IgD-negative memory B cell (primary cell): ENCODE results near the gene SND1. TPM values are rescaled to one million over a fixed set of nuclear protein-coding genes. Genes with fewer than 3 reads are reported as not detected.
A peak's percentile ranks its signal among the peaks of the same experiment; 100 is the strongest.

Source experiments
- H3K27ac Mint-ChIP-seq, 3 donors: one replicate each; pipeline ENCODE4 v1.8.0; 2020 to 2022; ENCODE audit warnings: mild to moderate bottlenecking in 3 of 3, mixed read lengths in 3 of 3, moderate library complexity in 1 of 3
- H3K27me3 Mint-ChIP-seq: one replicate; pipeline ENCODE4 v1.8.0; 2021; ENCODE audit warnings: mixed read lengths
- H3K36me3 Mint-ChIP-seq: one replicate; pipeline ENCODE4 v1.8.0; 2020; ENCODE audit warnings: mild to moderate bottlenecking, mixed read lengths
- H3K4me1 Mint-ChIP-seq, 3 donors: one replicate each; pipeline ENCODE4 v1.8.0; 2020 to 2022; ENCODE audit warnings: mixed read lengths in 3 of 3, mild to moderate bottlenecking in 1 of 3
- H3K4me3 Mint-ChIP-seq, 4 donors: one replicate each; pipeline ENCODE4 v1.8.0; 2020 to 2022; ENCODE audit warnings: mild to moderate bottlenecking in 4 of 4, mixed read lengths in 4 of 4, moderate library complexity in 3 of 4
- H3K9me3 Mint-ChIP-seq, 3 donors: one replicate each; pipeline ENCODE4 v1.8.0; 2020 to 2021; ENCODE audit warnings: mixed read lengths in 3 of 3, mild to moderate bottlenecking in 1 of 3
- polyA plus RNA-seq: library from polyadenylated mRNA; unstranded; fragments of 300-500 nt; fragmentation: Illumina TruSeq; gene quantifications from one replicate; pipeline ENCODE4 v1.2.3, GENCODE V29; 2021

SND1 gene
- polyA plus RNA-seq, 1 donor from 2014 or later, result 138 TPM

DNA sequence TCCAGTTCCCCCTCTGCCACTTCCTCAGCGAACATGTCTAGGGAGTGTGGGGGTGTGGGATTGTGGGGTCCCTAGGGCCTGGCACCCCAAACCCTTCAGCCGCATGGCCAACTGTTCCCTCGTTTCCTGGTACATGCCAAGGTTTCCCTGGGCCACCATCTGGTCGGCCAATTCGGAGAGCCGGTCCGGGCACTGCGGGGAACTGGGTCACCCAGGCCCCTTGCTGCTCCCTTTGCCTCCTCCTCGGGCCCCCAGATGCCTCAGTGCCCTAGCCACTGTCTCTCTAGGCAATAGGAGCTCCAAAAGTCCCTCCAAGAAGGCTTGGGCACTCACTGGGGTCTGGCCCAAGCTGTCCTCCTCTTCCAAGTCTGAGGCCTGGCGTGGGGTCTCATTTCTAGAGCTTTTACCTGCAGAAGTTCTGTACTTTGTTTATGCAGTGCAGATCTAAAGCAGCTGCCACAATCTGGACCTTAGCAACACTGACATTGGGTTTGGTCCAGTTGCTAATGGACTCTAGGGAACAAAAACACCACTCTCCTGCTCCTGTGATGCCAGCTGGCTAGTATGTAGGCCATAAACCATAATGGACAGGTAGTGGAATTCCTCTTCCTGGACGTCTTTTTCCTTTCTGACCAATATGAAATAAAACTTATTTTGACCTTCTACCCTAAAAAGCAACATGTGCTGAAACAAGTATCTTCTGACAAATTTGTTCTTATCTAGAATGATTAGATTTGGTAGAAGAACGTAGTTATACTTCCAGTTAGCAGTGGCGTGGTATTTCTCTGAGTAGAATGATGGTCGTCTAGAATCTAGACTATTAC is 206.3 kb downstream of the SND1 start:
- H3K9me3 Mint-ChIP-seq, result no peaks in the 10 kb centered on the region
- H3K4me1 Mint-ChIP-seq, result peaks cover 14 to 34% (median 21%) of the 10 kb centered on the region in 3 donors
- no peaks in the 10 kb centered on the region for H3K27me3 Mint-ChIP-seq
- peaks cover 2% of the 10 kb centered on the region for H3K36me3 Mint-ChIP-seq
- no peak overlapping the region for H3K4me3 Mint-ChIP-seq
- no peak overlapping the region for H3K27ac Mint-ChIP-seq

DNA sequence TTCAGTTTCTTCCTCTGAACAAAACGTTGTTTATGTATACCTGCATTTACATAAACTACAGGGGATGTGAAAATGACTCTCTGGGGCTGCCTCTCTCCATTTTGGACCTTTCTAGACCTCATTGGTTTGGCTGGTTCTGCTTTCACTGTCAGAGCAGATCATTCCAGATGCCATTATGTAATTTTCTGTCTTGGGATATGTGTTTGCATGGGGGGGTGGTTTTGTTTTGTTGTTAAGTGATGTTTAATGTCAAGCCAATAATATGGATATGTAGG is 206.9 kb downstream of the SND1 start:
- Mint-ChIP-seq H3K4me3 (no peak overlapping the region), H3K9me3 (no peaks in the 10 kb centered on the region), H3K27me3 (no peaks in the 10 kb centered on the region), H3K36me3 (peaks cover 2% of the 10 kb centered on the region), H3K4me1 (peaks cover 14 to 30% (median 21%) of the 10 kb centered on the region in 3 donors), H3K27ac (no peak overlapping the region)

DNA sequence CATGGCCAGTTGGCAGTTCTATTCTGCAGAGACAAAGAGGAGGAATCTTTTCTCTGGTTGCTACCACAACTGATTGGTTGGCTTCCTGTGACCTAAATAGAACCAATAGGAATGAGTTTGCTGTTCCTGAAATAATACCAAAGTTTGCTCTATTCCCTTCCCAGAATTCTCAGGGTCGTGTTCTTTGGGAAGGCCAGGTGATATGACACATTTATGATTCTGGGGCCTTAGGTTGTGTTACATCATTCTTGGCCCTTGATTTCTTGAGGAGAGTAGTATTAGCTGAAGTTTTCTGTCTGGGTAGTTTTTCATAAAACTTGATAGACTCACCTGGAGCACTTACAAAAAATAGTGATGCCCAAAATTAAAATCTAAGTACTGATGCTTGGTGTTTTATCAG is 207.3 kb downstream of the SND1 start:
- no peaks in the 10 kb centered on the region for H3K9me3 Mint-ChIP-seq
- peaks cover 14 to 32% (median 24%) of the 10 kb centered on the region in 3 donors for H3K4me1 Mint-ChIP-seq
- H3K27me3 Mint-ChIP-seq, result no peaks in the 10 kb centered on the region
- no peak overlapping the region for H3K4me3 Mint-ChIP-seq
- no peak overlapping the region for H3K27ac Mint-ChIP-seq
- H3K36me3 Mint-ChIP-seq, result peaks cover 2% of the 10 kb centered on the region

GRCh38 chr7:127862525-127862924 is 210.5 kb downstream of the SND1 start:
- no peaks in the 10 kb centered on the region for H3K9me3 Mint-ChIP-seq
- H3K27me3 Mint-ChIP-seq, result no peaks in the 10 kb centered on the region
- H3K27ac Mint-ChIP-seq, result no peak overlapping the region
- no peak overlapping the region for H3K4me3 Mint-ChIP-seq
- peaks cover 16 to 22% (median 21%) of the 10 kb centered on the region in 3 donors for H3K4me1 Mint-ChIP-seq
- H3K36me3 Mint-ChIP-seq, result peaks cover 3% of the 10 kb centered on the region

DNA sequence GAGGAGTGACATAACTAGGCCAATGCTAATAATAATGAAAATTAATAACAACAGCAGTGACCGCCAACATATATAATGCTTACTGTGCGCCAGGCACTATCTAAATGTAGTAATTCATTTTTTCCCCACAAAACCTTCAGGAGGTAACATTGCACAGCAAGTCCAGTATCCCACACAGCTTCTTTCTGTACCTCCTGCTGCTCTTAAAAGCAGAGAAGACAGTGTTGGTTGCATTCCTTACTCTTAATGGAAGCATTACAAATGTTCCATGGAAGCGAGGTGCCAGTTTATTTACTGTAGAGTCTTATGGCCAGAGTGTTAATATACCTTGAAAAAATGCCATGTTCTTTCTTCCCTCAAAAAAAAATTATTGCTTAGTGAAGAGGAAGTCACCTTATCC is 211.1 kb downstream of the SND1 start:
- no peaks in the 10 kb centered on the region for H3K27me3 Mint-ChIP-seq
- H3K9me3 Mint-ChIP-seq, result no peaks in the 10 kb centered on the region
- H3K36me3 Mint-ChIP-seq, result peaks cover 3% of the 10 kb centered on the region
- no peak overlapping the region for H3K4me3 Mint-ChIP-seq
- H3K27ac Mint-ChIP-seq, result no peak overlapping the region
- peaks cover 16 to 22% (median 21%) of the 10 kb centered on the region in 3 donors for H3K4me1 Mint-ChIP-seq

DNA sequence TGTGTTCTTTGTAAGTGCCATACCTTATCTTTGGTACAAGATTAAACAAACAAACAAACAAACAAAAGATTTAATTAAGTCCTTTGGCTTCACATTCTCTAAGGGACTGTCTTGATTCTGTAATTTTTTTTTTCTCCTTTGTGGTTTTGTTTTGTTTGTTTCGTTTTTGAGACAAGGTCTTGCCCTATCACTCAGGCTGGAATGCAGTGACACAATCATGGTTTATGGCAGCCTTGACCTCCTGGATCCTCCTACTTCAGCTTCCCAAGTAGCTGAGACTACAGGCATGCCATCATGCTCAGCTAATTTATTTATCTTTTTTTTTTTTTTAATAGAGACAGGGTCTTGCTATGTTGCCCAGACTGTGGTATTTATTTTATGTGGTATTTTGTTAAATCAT is 213.5 kb downstream of the SND1 start:
- peaks cover 3% of the 10 kb centered on the region for H3K36me3 Mint-ChIP-seq
- H3K27me3 Mint-ChIP-seq, result no peaks in the 10 kb centered on the region
- no peak overlapping the region for H3K4me3 Mint-ChIP-seq
- H3K4me1 Mint-ChIP-seq, result peaks cover 16 to 23% (median 20%) of the 10 kb centered on the region in 3 donors
- H3K9me3 Mint-ChIP-seq, result no peaks in the 10 kb centered on the region
- no peak overlapping the region for H3K27ac Mint-ChIP-seq

DNA sequence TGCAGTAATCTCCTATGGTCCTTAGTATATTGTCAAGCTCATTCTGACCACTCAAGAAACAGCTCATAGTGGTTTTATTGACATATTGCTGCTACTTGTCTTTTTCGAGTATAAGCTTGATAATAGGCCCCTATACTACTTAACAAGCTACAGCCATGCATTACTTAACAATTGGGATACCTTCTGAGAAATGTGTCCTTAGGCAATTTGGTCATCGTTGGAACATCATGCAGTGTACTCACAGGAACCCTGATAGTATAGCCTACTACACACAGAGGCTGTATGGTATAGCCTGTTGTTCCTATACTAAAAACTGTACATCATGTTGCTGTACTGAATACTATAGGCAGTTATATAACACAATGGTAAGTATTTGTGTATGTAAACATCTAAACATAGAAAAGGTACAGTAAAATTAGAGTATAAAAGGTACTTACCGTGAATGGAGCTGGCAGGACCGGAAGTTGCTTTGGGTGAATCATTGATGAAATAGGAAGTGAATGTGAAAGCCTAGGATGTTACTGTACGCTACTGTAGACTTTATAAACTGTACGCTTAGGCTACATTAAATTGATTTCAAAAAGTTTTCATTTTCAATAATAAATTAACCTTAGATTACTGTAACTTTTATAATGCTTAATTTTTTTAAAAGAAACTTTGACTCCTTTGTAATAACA is 218.4 kb downstream of the SND1 start:
- no peaks in the 10 kb centered on the region for H3K27me3 Mint-ChIP-seq
- H3K4me3 Mint-ChIP-seq, result no peak overlapping the region
- no peaks in the 10 kb centered on the region for H3K9me3 Mint-ChIP-seq
- H3K4me1 Mint-ChIP-seq, result peaks cover 19 to 31% (median 30%) of the 10 kb centered on the region in 3 donors
- H3K27ac Mint-ChIP-seq, result no peak overlapping the region
- peaks cover 9% of the 10 kb centered on the region for H3K36me3 Mint-ChIP-seq

GRCh38 chr7:127871226-127871625 is 219.2 kb downstream of the SND1 start:
- Mint-ChIP-seq H3K9me3 (no peaks in the 10 kb centered on the region), H3K27me3 (no peaks in the 10 kb centered on the region), H3K27ac (no peak overlapping the region), H3K4me1 (peaks cover 19 to 33% (median 30%) of the 10 kb centered on the region in 3 donors), H3K36me3 (peaks cover 9% of the 10 kb centered on the region), H3K4me3 (peak overlapping the region in 1 of 4 donors; percentile 39)

DNA sequence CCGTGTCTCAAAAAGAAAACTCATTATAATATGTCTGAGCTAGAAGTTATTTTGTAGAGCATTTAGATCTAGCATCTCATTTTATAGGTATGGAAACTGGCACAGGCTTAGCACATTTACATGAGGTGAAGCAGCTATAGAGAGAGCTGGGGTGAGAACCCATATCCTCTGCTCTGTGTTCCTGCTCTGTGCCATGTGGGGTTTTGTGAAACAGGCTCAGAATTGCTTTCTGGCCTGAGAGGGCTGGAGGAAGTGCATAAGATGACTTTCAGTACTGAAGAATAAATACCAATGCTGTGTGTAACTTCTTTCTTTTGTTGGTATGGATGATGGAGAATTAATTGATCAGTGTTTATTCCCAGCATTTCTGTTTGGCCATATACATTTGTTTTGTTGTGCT is 220.1 kb downstream of the SND1 start:
- H3K36me3 Mint-ChIP-seq, result peaks cover 9% of the 10 kb centered on the region
- H3K9me3 Mint-ChIP-seq, result no peaks in the 10 kb centered on the region
- H3K27ac Mint-ChIP-seq, result no peak overlapping the region
- H3K27me3 Mint-ChIP-seq, result no peaks in the 10 kb centered on the region
- peaks cover 19 to 33% (median 30%) of the 10 kb centered on the region in 3 donors for H3K4me1 Mint-ChIP-seq
- no peak overlapping the region for H3K4me3 Mint-ChIP-seq

- Mint-ChIP-seq H3K4me1 (peaks cover 19 to 33% (median 30%) of the 10 kb centered on the region in 3 donors), H3K4me3 (peak overlapping the region in 1 of 4 donors; percentile 34), H3K27ac (no peak overlapping the region), H3K27me3 (no peaks in the 10 kb centered on the region), H3K9me3 (no peaks in the 10 kb centered on the region), H3K36me3 (peaks cover 9% of the 10 kb centered on the region)
These were observed 221.2 kb downstream of the SND1 start for GRCh38 chr7:127873151-127873550.

DNA sequence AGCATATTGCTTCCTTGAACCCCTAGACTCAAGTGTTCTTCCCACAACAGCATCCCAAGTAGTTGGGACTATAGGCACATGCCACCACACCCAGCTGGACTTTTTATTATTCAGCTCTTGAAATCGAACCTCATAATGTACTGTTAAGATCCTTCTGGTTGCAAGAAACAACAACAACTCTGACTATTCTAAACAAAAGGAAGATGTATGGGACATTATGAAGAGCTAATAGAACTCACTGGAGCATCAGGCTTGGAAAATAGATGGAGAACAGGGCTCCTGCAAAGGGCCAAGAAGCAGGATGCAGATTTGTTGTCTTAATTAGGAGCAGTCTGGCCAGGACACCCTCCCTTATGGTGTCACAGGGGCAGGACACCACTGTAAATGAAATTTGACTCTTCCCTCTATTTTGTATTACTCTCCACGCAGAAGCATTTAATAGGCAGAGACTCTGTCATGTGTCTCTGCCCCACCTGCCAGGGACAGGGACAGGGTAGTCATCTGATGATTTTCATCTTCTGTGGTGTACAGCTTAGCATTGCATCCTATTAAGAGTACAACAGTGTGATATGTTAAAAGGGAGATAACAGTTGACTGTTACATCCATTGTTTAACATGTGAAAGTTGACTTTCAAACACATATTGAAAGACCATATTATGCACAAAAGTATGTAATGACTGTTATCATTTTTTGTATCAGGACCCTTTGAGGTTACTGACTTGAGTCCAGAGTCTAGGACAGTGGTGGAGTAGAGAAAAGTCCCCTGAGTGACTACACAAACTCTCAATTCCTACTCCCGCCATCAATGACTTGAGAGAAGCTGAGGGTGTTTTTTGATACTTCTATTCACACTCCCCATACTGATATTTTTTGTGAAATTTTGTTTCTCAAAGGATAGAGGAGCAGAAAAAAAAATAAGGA is 222.0 kb downstream of the SND1 start:
- H3K4me3 Mint-ChIP-seq, result no peak overlapping the region
- peaks cover 19 to 32% (median 25%) of the 10 kb centered on the region in 3 donors for H3K4me1 Mint-ChIP-seq
- H3K36me3 Mint-ChIP-seq, result peaks cover 9% of the 10 kb centered on the region
- no peaks in the 10 kb centered on the region for H3K9me3 Mint-ChIP-seq
- H3K27me3 Mint-ChIP-seq, result no peaks in the 10 kb centered on the region
- H3K27ac Mint-ChIP-seq, result no peak overlapping the region

GRCh38 chr7:127874951-127875608 is 223.1 kb downstream of the SND1 start:
- peaks cover 9% of the 10 kb centered on the region for H3K36me3 Mint-ChIP-seq
- H3K9me3 Mint-ChIP-seq, result no peaks in the 10 kb centered on the region
- H3K4me3 Mint-ChIP-seq, result no peak overlapping the region
- H3K27me3 Mint-ChIP-seq, result no peaks in the 10 kb centered on the region
- peaks cover 15 to 21% (median 17%) of the 10 kb centered on the region in 3 donors for H3K4me1 Mint-ChIP-seq
- H3K27ac Mint-ChIP-seq, result no peak overlapping the region

GRCh38 chr7:127876393-127876792 is 224.4 kb downstream of the SND1 start:
- Mint-ChIP-seq H3K4me1 (peaks cover 12 to 18% (median 12%) of the 10 kb centered on the region in 3 donors), H3K9me3 (no peaks in the 10 kb centered on the region)

DNA sequence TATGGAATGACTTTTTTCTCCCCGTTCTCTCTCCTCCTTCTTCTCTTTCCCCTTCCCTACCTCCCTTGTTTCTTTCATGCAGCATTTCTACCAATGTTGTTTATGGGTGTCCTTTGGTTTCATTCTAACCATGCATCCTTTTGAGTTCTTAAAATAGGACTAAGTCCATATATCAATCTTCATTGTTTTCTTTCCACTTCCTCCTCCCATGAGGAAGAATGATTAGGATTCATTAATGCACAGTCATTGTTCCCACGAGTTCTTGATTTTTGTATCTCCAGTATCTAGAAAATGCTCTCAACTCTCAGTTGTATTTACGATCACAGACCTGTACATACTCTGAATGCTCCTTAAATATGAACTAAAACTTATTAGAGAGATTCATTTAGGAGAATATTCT is 226.0 kb downstream of the SND1 start:
- peaks cover 4 to 11% (median 6%) of the 10 kb centered on the region in 3 donors for H3K4me1 Mint-ChIP-seq
- no peaks in the 10 kb centered on the region for H3K27me3 Mint-ChIP-seq
- H3K9me3 Mint-ChIP-seq, result no peaks in the 10 kb centered on the region
- H3K36me3 Mint-ChIP-seq, result peaks cover 9% of the 10 kb centered on the region
- no peak overlapping the region for H3K4me3 Mint-ChIP-seq
- no peak overlapping the region for H3K27ac Mint-ChIP-seq

More at GRCh38 chr7:127876393-127876792, 224.4 kb downstream of the SND1 start:
- Mint-ChIP-seq H3K27me3 (no peaks in the 10 kb centered on the region), H3K27ac (no peak overlapping the region), H3K4me3 (no peak overlapping the region), H3K36me3 (peaks cover 9% of the 10 kb centered on the region)
